ENCODE results near the gene JARID2. TPM values are rescaled to one million over a fixed set of nuclear protein-coding genes. Genes with fewer than 3 reads are reported as not detected.
A peak's percentile ranks its signal among the peaks of the same experiment; 100 is the strongest.

JARID2 gene
- total RNA-seq, 3 donors from 2014 or later: 10.6 to 11.8 (median 11.4) TPM

- DNase-seq (no peak), ATAC-seq (peak; percentile 46)
- H3K9me3 ChIP-seq: no peaks in the 10 kb centered on the region
- no peak for TF ChIP-seq CTCF (IDR thresholded peaks at IDR 0.05)
- intact Hi-C loops (cut with DNase I, micrococcal nuclease): no loop called here
- no peaks in the 10 kb centered on the region for H3K36me3 ChIP-seq (ENCODE audit: low read depth)
- peaks cover 2% of the 10 kb centered on the region for H3K4me1 ChIP-seq (ENCODE audit: low read depth)
- H3K4me3 ChIP-seq: no peak overlapping the region
These were observed 144.2 kb downstream of the JARID2 start for GRCh38 chr6:15389765-15390723.

GRCh38 chr6:15391500-15391899, 145.6 kb downstream of the JARID2 start:
- ATAC-seq (no peak), DNase-seq (no peak)
- intact Hi-C loops (cut with DNase I, micrococcal nuclease): no loop called here
- Histone ChIP-seq H3K9me3 (no peaks in the 10 kb centered on the region), H3K36me3 (ENCODE audit: low read depth) (no peaks in the 10 kb centered on the region), H3K4me1 (ENCODE audit: low read depth) (no peaks in the 10 kb centered on the region), H3K4me3 (no peak overlapping the region)
- TF ChIP-seq CTCF (IDR thresholded peaks at IDR 0.05): no peak

- Histone ChIP-seq H3K4me3 (no peak overlapping the region), H3K4me1 (ENCODE audit: low read depth) (no peaks in the 10 kb centered on the region), H3K36me3 (ENCODE audit: low read depth) (no peaks in the 10 kb centered on the region), H3K9me3 (no peaks in the 10 kb centered on the region)
- intact Hi-C loops (cut with DNase I, micrococcal nuclease): no loop called here
- ATAC-seq (no peak), DNase-seq (no peak)
- no peak for TF ChIP-seq CTCF (IDR thresholded peaks at IDR 0.05)
These were observed 146.3 kb downstream of the JARID2 start for GRCh38 chr6:15392182-15392581.

GRCh38 chr6:15393605-15394004, 147.7 kb downstream of the JARID2 start:
- TF ChIP-seq CTCF (IDR thresholded peaks at IDR 0.05): no peak
- no peak for DNase-seq
- Histone ChIP-seq H3K36me3 (ENCODE audit: low read depth) (no peaks in the 10 kb centered on the region), H3K4me3 (no peak overlapping the region), H3K9me3 (no peaks in the 10 kb centered on the region), H3K4me1 (ENCODE audit: low read depth) (no peaks in the 10 kb centered on the region)
- ATAC-seq: no peak
- intact Hi-C loops (cut with DNase I, micrococcal nuclease): no loop called here

- Histone ChIP-seq H3K36me3 (ENCODE audit: low read depth) (no peaks in the 10 kb centered on the region), H3K4me3 (no peak overlapping the region), H3K4me1 (ENCODE audit: low read depth) (peaks cover 8% of the 10 kb centered on the region), H3K9me3 (no peaks in the 10 kb centered on the region)
- intact Hi-C loops (cut with DNase I, micrococcal nuclease): no loop called here
- TF ChIP-seq CTCF (IDR thresholded peaks at IDR 0.05): no peak
- DNase-seq: no peak
- ATAC-seq: no peak
These were observed 149.2 kb downstream of the JARID2 start for GRCh38 chr6:15395087-15395486.

Data from mucosa of descending colon (tissue), 3 donors.